T follicular helper cell (primary cell): Measurements from ENCODE around the gene SOX4.

Source experiments
- DNase-seq: peaks from one replicate; pipeline ENCODE4 v3.0.0-alpha.2; 2020; ENCODE audit warnings: low read depth

SOX4 gene

GRCh38 chr6:21593927-21594415 is 420 bp downstream of the SOX4 start:
- DNase-seq, result no peak

- DNase-seq, result no peak
Measured at GRCh38 chr6:21594416-21595281, 1.1 kb downstream of the SOX4 start.

GRCh38 chr6:21595285-21596144 is 2.0 kb downstream of the SOX4 start:
- DNase-seq, result no peak

- no peak for DNase-seq
Measured at GRCh38 chr6:21596145-21596948, 2.8 kb downstream of the SOX4 start.

GRCh38 chr6:21596949-21597682 is 3.6 kb downstream of the SOX4 start:
- no peak for DNase-seq

GRCh38 chr6:21597801-21598673 is 4.5 kb downstream of the SOX4 start:
- DNase-seq, result no peak

- no peak for DNase-seq
Measured at GRCh38 chr6:21598674-21599023, 5.1 kb downstream of the SOX4 start.

DNA sequence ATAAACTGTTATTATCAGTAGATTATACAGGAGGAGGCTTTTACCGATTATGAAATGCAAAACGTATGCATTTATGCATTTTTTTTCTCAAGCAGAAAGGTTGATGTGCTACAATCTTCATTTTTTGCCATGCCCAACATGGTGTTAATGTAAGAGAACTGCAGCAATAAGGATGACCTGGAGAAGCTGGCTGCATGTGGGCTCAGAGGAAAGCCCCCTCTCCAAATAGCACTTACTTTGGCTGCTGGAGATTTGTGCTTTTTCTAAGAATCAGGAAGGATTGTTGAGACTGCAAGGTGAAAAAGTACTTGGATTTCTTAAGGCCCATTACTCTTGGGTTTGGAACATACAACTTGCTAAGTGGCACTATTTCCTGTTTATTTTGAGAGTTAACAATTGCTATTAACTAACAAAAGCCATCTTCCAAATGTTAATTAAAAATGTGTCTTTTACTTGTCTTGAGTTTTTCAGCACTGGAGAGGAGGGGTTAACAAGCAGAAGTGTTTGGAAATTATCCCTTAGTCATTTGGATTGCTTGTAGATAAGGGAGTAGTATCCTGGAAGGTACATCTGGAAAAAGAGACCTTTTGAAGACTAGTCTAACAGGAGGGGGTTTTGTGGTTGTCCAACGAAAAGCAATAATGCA is 5.6 kb downstream of the SOX4 start:
- DNase-seq, result no peak

DNA sequence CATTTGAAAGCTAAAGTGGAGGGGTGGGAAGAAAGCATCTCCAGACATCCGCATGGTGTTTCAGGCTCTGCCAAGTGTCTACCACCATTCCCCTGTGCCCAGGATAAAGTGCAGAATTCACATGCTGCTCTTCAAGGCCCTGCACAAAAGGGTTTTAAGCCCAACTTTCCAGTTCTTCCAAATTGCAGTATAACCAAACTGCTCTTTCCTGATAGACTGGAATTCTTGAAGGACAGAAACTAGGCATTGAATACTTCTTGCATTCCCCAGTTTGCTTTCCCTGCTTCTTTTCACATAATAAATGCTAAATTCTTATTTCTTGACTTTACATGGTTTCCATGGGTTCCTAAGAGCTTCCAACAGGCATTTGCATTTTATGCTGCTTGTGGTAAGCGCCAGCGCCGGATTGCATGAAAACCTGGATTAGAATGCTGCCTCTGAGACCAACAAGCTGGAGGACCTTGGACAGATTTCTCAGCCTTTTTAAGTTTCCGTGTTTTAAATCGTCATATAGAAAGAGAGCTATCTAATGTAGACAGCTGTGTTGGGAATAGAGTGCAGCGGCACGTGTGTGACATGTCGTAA is 7.9 kb downstream of the SOX4 start:
- DNase-seq, result no peak

GRCh38 chr6:21601932-21602390 is 8.4 kb downstream of the SOX4 start:
- DNase-seq, result no peak

DNA sequence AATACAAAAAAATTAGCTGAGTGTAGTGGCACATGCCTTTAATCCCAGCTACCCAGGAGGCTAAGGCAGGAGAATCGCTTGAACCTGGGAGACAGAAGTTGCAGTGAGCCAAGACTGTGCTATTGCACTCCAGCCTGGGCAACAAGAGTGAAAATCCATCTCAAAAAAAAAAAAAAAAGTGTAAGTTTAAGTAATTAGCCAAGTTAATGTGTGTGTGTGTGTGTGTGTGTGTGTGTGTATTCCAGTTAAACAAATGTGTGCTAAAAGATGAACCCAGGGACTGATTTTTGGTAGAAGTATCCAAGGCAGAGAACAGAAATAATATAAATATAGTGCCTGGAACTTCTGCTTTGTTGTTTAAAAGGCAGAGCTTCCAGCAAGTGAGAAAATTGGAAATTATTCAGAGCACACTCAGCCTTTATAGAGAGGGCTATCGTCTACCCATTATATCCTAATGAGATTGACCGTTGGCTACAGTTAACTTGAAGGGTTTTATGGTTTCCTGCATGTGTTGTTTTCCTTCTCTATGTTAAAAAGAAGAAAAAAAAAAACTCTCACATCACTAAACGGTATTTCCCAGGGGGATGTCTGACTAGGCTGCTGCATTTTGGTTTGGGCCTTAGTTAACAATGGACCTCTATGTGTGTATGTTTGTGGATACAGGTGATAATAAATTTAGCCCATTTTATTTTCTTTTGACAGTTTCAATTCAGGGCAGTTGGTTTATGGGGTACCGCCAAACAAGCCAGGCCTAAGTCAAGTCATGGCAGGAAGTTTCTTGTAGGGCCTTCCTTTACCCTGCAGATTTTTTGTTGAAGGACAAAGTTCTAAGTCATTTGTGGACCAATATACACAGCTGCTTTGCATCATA is 9.8 kb downstream of the SOX4 start:
- DNase-seq, result no peak

- DNase-seq, result no peak
Measured at GRCh38 chr6:21604081-21604480, 10.5 kb downstream of the SOX4 start.

- DNase-seq, result no peak
Measured at GRCh38 chr6:21605166-21605565, 11.6 kb downstream of the SOX4 start.

DNA sequence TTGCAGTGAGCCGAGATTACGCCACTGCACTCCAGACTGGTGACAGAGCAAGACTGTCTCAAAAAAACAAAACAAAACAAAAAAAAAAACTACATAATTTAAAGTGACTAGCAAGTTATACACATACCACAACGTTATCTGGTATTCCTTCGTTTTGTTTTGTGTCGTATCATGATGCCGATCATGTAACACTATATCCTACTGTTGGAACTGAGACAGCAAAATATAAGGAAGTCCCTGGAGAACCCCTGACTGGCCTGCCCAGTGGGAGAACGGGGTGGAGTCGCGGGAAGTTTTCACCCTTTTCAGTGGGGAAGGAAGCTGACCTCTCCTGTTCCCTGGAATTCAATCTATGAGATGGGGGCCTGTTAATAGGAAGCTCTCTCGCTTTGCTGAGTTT is 15.1 kb downstream of the SOX4 start:
- DNase-seq, result no peak

DNA sequence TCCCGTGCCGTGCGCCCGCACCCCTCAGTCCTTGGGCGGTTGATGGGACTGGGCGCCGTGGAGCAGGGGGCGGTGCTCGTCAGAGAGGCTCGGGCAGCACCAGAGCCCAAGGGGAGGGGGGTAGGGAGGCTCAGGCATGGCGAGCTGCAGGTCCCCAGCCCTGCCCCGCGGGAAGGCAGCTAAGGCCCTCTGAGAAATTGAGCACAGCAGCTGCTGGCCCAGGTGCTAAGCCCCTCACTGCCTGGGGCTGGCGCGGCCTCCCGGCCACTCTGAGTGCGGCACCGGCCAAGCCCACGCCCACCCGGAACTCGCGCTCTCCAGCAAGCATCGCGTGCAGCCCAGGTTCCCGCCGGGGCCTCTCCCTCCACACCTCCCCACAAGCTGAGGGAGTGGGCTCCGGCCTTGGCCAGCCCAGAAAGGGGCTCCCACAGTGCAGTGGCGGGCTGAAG is 16.4 kb downstream of the SOX4 start:
- no peak for DNase-seq

DNA sequence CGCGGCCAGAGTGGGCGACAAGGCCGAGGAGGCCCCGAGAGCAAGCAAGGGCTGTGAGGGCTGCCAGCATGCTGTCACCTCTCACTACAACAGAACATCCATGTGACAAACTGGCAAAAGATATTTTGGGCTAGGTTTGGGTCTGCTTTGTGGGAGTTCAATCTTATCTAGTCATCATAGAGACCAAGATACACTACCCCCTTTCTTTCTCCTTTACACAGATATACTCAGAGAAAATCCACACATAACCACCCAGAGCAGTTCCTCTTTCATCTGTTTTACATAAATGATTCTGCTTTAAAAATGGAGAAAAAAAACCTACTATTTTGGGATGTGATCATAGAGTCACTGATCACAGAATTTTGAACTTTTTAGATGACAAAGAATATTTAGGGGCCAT is 16.8 kb downstream of the SOX4 start:
- no peak for DNase-seq

- no peak for DNase-seq
Measured at GRCh38 chr6:21611485-21611884, 17.9 kb downstream of the SOX4 start.

DNA sequence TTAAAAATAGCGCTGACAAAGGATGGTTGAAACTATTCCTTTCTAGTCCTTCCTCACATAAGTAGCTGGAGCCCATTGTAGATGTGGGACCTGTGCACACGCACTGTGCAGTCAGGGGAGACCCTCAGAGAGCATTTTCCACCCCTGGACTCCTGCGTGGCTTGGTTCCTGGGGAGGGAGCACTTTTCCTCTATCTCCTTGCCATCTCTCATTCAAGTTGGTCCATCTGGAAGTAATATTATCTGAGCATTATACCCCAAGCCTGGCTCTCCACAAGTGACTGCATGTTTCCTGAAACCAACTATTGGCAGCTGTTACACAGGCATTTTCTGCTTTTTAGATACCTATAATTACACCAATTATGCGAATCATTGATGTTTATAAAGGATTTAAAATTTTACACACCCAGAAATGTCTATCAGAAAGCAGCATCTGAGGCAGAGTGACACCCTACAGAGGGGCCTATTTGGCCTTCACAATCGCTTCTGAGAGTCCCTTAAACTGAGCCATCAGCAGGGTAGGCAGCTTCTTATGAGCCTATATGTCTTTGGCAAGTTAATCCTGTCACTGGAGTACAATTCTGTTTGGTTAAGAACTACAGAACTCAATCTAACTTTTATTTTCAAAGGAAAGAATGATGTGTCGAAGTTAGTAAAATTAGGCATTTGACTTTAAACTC is 18.7 kb downstream of the SOX4 start:
- no peak for DNase-seq
